Measurements from ENCODE around the gene TMED4.

DNA sequence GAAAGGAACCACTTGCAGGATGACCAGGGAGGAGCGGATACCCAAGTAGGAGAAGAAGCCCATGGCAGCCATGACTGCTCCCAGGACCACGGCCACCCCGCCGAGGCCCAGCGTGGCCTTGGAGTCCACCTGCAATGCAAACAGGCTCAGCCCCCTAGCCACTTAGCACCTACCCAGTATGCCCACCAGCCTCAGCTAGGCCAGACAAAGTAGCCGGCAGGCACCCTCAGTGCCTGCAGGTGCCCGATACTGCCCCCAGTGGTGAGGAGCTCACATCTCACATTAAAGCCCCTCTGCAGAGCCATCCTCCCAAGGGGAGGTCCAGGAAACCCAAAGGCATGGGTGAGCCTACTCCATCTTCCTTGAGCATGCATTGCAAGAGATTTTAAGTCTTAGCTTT, 47.5 kb downstream of the TMED4 start:
- TF ChIP-seq POLR2A (IDR thresholded peaks at IDR 0.05; ENCODE audit: low read length) (no peak), GATA1 (IDR thresholded peaks at IDR 0.05; ENCODE audit: low read depth, low read length) (no peak)

Data from erythroblast (primary cell).